CD4-positive, alpha-beta T cell (primary cell): ENCODE measurements around the gene KIAA2012. TPM values are rescaled to one million over a fixed set of nuclear protein-coding genes. Genes with fewer than 3 reads are reported as not detected.

Experiments used
- ATAC-seq: fragments of 200-7000 bp; cut with Tn5 transposase; one replicate; pipeline ENCODE4 v1.10.0; 2022; ENCODE audit warnings: mild to moderate bottlenecking; ENCODE audit not compliant: poor library complexity
- CTCF ChIA-PET: fragments of 350-600 bp; sonication (Branson Sonifier 250); formaldehyde crosslinking; loops from one replicate; lab custom pipeline; 2021; ENCODE audit warnings: antibody characterized with exemption, inconsistent platforms; lab: Charles Lee
- POLR2A ChIA-PET: fragments of 350-600 bp; sonication (Branson Sonifier 250); formaldehyde crosslinking; loops from one replicate; lab custom pipeline; 2021; ENCODE audit warnings: antibody characterized with exemption, inconsistent platforms; lab: Charles Lee
- DNase-seq, 14 experiments: peaks; one replicate each; pipeline ENCODE4 v3.0.0-alpha.2; 2013 to 2020; ENCODE audit warnings: mixed read lengths in 2 of 14
- H3K27ac ChIP-seq, 2 donors: one replicate each; pipeline versions ENCODE4 v1.5.1 to v1.7.0; 2013; ENCODE audit warnings: low read length in 2 of 2, low read depth in 1 of 2, mild to moderate bottlenecking in 1 of 2
- H3K27me3 ChIP-seq, 2 experiments: 1 replicate in 1 of 2; 2 replicates in 1 of 2; pipeline versions ENCODE4 v1.6.1 to v1.7.0; 2013; ENCODE audit warnings: low read length in 2 of 2, control low read depth in 1 of 2, mild to moderate bottlenecking in 1 of 2, moderate library complexity in 1 of 2; ENCODE audit not compliant: insufficient read depth in 2 of 2, control insufficient read depth in 1 of 2
- H3K36me3 ChIP-seq: one replicate; pipeline ENCODE4 v1.6.1; 2013; ENCODE audit warnings: low read length, control low read depth; ENCODE audit not compliant: insufficient read depth
- H3K4me1 ChIP-seq: one replicate; pipeline ENCODE4 v1.6.1; 2013; ENCODE audit warnings: low read length, control low read depth; ENCODE audit not compliant: insufficient read depth
- H3K4me3 ChIP-seq: one replicate; pipeline ENCODE4 v1.5.1; 2013; ENCODE audit warnings: mild to moderate bottlenecking, low read length, moderate library complexity
- H3K9me3 ChIP-seq, 2 experiments: 1 replicate in 1 of 2; 2 replicates in 1 of 2; pipeline versions ENCODE4 v1.6.1 to v1.7.0; 2013; ENCODE audit warnings: low read length in 2 of 2, mild to moderate bottlenecking in 2 of 2, control low read depth in 1 of 2, moderate library complexity in 1 of 2; ENCODE audit not compliant: control insufficient read depth in 1 of 2, insufficient read depth in 1 of 2
- H3K27ac Mint-ChIP-seq: one replicate; pipeline ENCODE4 v1.8.0; 2020; ENCODE audit warnings: mixed read lengths
- H3K27me3 Mint-ChIP-seq: one replicate; pipeline ENCODE4 v1.8.0; 2021; ENCODE audit warnings: mixed read lengths
- H3K36me3 Mint-ChIP-seq: one replicate; pipeline ENCODE4 v1.8.0; 2021; ENCODE audit warnings: low read depth, mixed read lengths
- H3K4me1 Mint-ChIP-seq: one replicate; pipeline ENCODE4 v1.8.0; 2021; ENCODE audit warnings: low read depth, mixed read lengths
- H3K4me3 Mint-ChIP-seq: one replicate; pipeline ENCODE4 v1.8.0; 2020; ENCODE audit warnings: mild to moderate bottlenecking, mixed read lengths
- H3K9me3 Mint-ChIP-seq: one replicate; pipeline ENCODE4 v1.8.0; 2020; ENCODE audit warnings: mixed read lengths
- intact Hi-C, 2 experiments: fragments of 100-400 bp; cut with DNase I in 1 of 2; cut with micrococcal nuclease in 1 of 2; formaldehyde crosslinking; loops; one replicate each; pipeline versions ENCODE4 v1.15.1 to v1.9.0; 2023 to 2025; cut with DNase I, micrococcal nuclease
- total RNA-seq, 174 experiments: library from RNA in 2 of 174; stranded (reverse) in 2 of 174; gene quantifications; one replicate each; pipeline ENCODE4 v1.2.3 and lab custom pipeline; 2021 to 2026
- TF ChIP-seq, protein P1 (sequence below): fragments of 200-600 bp; IDR thresholded peaks from one replicate; pipeline ENCODE4 v1.8.0; 2022; ENCODE audit warnings: antibody characterized with exemption, mild to moderate bottlenecking

The KIAA2012 gene
- total RNA-seq, 2 experiments from 2014 or later, result not detected

DNA sequence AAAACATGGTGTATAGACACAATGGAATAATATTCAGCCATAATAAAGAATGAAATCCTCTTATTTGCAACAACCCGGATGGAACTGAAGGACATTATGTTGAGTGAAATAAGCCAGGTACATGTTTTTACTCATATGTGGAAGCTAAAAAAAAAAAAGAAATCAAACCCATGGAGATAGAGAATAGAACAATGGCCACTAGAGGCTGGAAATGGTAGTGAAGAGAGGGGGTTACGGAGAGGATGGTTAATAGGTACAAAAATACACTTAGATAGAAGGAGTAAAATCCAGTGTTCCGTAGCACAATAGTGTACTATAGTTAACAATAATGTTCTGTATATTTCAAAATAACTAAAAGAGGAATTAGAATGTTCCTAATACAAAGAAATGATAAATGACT lies 12.8 kb upstream of the KIAA2012 start:
- POLR2A ChIA-PET, result no interaction called here
- Histone ChIP-seq H3K27ac (no peak overlapping the region), H3K4me1 (no peaks in the 10 kb centered on the region), H3K4me3 (no peak overlapping the region), H3K27me3 (peaks cover 0 to 9% of the 10 kb centered on the region in 2 experiments), H3K9me3 (no peaks in the 10 kb centered on the region), H3K36me3 (no peaks in the 10 kb centered on the region)
- Mint-ChIP-seq H3K4me3 (no peak overlapping the region), H3K4me1 (no peaks in the 10 kb centered on the region), H3K27me3 (peaks cover 40% of the 10 kb centered on the region), H3K36me3 (no peaks in the 10 kb centered on the region), H3K9me3 (no peaks in the 10 kb centered on the region), H3K27ac (no peak overlapping the region)
- TF ChIP-seq, protein P1, sequence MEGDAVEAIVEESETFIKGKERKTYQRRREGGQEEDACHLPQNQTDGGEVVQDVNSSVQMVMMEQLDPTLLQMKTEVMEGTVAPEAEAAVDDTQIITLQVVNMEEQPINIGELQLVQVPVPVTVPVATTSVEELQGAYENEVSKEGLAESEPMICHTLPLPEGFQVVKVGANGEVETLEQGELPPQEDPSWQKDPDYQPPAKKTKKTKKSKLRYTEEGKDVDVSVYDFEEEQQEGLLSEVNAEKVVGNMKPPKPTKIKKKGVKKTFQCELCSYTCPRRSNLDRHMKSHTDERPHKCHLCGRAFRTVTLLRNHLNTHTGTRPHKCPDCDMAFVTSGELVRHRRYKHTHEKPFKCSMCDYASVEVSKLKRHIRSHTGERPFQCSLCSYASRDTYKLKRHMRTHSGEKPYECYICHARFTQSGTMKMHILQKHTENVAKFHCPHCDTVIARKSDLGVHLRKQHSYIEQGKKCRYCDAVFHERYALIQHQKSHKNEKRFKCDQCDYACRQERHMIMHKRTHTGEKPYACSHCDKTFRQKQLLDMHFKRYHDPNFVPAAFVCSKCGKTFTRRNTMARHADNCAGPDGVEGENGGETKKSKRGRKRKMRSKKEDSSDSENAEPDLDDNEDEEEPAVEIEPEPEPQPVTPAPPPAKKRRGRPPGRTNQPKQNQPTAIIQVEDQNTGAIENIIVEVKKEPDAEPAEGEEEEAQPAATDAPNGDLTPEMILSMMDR, result no peak
- CTCF ChIA-PET, result no interaction called here
- no peak for ATAC-seq
- intact Hi-C loops, result no loop called here
- no peak for DNase-seq

DNA sequence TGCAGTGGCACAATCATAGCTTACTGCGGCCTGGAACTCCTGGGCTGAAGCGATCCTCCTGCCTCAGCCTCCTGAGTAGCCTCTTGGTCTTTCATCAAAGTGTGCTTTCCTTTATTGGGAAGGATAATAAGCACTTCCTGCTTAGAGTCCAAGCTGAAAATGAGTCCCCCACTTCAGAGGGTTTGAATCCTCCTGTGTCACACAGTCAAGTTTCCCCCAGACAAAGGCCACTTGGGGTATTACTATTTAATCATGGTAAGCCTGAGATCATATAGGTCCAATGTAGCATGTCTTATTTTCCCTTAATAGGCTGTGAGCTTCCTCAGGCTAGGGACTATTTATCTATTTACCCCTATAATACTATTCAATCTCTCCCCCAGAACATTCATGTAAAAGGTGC lies 11.4 kb upstream of the KIAA2012 start:
- intact Hi-C loops, result no loop called here
- Mint-ChIP-seq H3K4me1 (no peaks in the 10 kb centered on the region), H3K36me3 (no peaks in the 10 kb centered on the region), H3K27ac (no peak overlapping the region), H3K9me3 (no peaks in the 10 kb centered on the region), H3K27me3 (peaks cover 26% of the 10 kb centered on the region), H3K4me3 (no peak overlapping the region)
- no peak overlapping the region for H3K27ac ChIP-seq
- H3K36me3 ChIP-seq, result no peaks in the 10 kb centered on the region
- no peak for ATAC-seq
- H3K4me1 ChIP-seq, result no peaks in the 10 kb centered on the region
- peaks cover 0 to 1% of the 10 kb centered on the region in 2 experiments for H3K27me3 ChIP-seq
- no peaks in the 10 kb centered on the region for H3K9me3 ChIP-seq
- POLR2A ChIA-PET, result no interaction called here
- DNase-seq, result no peak
- no peak overlapping the region for H3K4me3 ChIP-seq
- TF ChIP-seq, protein P1, result no peak
- CTCF ChIA-PET, result no interaction called here

DNA sequence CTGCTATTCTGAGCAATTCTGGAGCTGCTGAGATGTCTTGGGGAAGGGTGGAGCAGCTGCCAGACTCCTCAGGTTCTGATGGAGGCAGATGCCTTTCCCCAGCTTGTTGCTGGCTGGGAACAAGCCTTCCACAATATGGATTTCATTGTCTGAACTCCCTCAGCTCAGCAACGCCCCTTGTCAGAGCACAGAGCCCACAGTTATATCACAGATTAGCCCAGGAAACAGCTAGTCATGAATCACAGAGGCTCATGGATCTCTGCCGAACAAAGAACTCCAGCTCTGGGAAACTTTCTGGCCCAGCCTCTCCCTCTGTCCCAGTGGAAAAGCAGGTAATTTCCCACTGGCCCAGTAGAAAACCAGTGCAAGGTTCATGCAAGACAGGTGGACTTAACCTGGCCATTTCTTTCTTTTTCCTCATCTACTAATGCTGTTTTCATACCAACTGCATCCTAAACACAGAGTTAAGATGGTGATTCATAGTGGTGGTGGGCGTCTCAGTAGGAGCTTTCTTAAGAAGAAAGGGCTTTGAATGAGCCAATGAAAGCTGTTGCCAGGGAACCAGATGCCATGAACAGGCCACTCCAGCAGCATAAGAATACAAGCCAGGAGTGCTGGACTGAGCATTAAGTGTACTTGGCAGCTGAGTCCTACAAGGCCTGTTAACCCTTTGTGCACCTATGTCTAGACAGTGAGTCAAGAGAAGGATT lies 8.7 kb upstream of the KIAA2012 start:
- intact Hi-C loops, result no loop called here

More for the DNA sequence above, 8.7 kb upstream of the KIAA2012 start:
- no peaks in the 10 kb centered on the region for H3K4me1 Mint-ChIP-seq
- POLR2A ChIA-PET, result no interaction called here
- TF ChIP-seq, protein P1, result no peak
- no peaks in the 10 kb centered on the region for H3K9me3 Mint-ChIP-seq
- no peak overlapping the region for H3K4me3 Mint-ChIP-seq
- H3K9me3 ChIP-seq, result no peaks in the 10 kb centered on the region
- no peaks in the 10 kb centered on the region for H3K4me1 ChIP-seq
- H3K36me3 Mint-ChIP-seq, result no peaks in the 10 kb centered on the region
- no peak for DNase-seq
- H3K4me3 ChIP-seq, result no peak overlapping the region
- H3K27me3 ChIP-seq, result no peaks in the 10 kb centered on the region
- peaks cover 10% of the 10 kb centered on the region for H3K27me3 Mint-ChIP-seq
- ATAC-seq, result no peak
- H3K27ac ChIP-seq, result no peak overlapping the region
- H3K27ac Mint-ChIP-seq, result no peak overlapping the region
- no peaks in the 10 kb centered on the region for H3K36me3 ChIP-seq
- CTCF ChIA-PET, result no interaction called here
